Sciatic nerve (tissue), 2 donors: ENCODE data around the gene HUNK. TPM values are rescaled to one million over a fixed set of nuclear protein-coding genes. Genes with fewer than 3 reads are reported as not detected.

Experiments
- ATAC-seq: fragments of 200-7000 bp; cut with Tn5 transposase; one replicate; pipeline ENCODE4 v1.9.1; 2020; ENCODE audit warnings: mild to moderate bottlenecking, moderate library complexity
- DNase-seq: peaks from one replicate; pipeline ENCODE4 v3.0.0-alpha.2; 2020; ENCODE audit warnings: low spot score
- intact Hi-C: fragments of 100-400 bp; cut with DNase I; formaldehyde crosslinking; loops from one replicate; pipeline ENCODE4 v1.14.2; 2022
- total RNA-seq: library from RNA; stranded (reverse); fragmentation: NEBNext Ultra II Directional; extraction: Animal tissue kit (Norgen Biotek cat#: 25700); gene quantifications from one replicate; pipeline ENCODE4 v1.2.1, GENCODE V29; 2021
- donor health status: DM: no; HTN: no; CAD: no.
- donor health status: DM: no; HTN: no; CAD: no.

HUNK gene
- total RNA-seq, 1 donor from 2014 or later: 0.53 TPM

DNA sequence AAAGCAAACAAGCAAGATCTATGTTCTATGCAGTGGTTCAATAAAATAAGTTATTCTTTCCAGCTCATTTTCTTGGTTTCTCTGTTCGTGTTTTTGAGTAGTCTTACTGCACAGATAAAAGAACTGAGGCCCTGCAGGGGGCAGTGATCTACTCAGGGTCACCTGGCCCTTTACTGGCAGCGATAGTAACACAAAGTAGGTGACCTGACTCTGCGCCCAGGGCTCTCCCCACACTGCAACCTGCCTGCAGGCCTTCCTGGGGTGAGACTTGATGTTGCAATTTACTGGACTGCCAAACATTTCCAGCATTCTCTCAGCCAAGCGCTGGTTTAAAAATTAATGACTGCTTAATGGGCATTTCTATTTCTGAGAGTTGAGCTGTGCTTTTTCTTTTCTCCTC, 110.3 kb downstream of the HUNK start:
- intact Hi-C loops: no loop called here
- ATAC-seq: no peak
- no peak for DNase-seq

- ATAC-seq: no peak
- intact Hi-C loops: no loop called here
- no peak for DNase-seq
Observed at GRCh38 chr21:31983554-31983953, 110.7 kb downstream of the HUNK start.

DNA sequence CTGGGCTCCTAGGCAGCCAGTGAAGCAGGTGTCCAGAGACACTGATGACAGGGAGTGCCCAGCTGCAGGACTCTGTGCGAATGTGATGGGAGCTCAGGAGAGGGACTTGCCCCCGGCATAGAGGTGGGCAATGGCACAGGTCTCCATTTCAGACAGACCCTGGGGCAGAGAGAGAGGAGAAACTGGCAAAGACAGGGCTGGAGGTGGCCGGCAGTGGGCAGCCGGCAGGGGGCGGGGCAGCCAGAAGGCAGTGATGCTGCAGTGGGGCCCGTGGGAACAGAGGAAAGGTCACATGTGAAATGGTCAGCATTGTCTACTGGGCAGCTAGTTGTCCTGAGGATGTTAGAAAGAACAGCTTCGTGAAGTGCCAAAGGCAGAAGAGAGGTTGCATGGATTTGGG, 112.6 kb downstream of the HUNK start:
- intact Hi-C loops: no loop called here
- no peak for ATAC-seq
- DNase-seq: no peak

- DNase-seq (no peak), ATAC-seq (no peak)
- intact Hi-C loops: no loop called here
Observed at GRCh38 chr21:31986035-31986856, 113.4 kb downstream of the HUNK start.

DNA sequence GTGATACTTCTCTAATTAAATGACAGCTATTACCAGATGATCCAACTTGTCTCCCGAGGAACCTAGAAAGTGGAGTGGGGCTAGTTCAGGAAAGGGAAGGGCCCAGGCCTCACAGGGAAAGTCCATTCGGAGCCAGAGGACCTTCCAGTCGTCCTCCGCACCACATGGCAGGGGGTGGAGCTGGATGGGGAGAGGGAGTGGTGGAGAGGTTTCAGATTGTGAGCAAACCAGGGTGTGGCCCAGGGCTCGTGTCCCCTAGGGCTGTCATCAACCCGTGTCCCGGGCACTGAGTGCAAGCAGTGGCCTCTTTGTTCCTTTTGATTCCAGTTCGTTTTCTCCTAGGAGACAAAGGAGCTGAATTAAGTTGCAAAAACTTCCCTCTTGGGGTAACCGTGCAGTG, 114.9 kb downstream of the HUNK start:
- intact Hi-C loops: no loop called here
- ATAC-seq: no peak
- DNase-seq: no peak

- intact Hi-C loops: no loop called here
- DNase-seq: no peak
- ATAC-seq: no peak
Observed at GRCh38 chr21:31988492-31989290, 115.9 kb downstream of the HUNK start.

GRCh38 chr21:31991356-31992331, 118.8 kb downstream of the HUNK start:
- intact Hi-C loops: no loop called here
- ATAC-seq (no peak), DNase-seq (no peak)

- ATAC-seq (no peak), DNase-seq (no peak)
- intact Hi-C loops: no loop called here
Observed at GRCh38 chr21:31992391-31992790, 119.6 kb downstream of the HUNK start.

- no peak for ATAC-seq
- intact Hi-C loops: no loop called here
- no peak for DNase-seq
Observed at GRCh38 chr21:31993826-31994825, 121.3 kb downstream of the HUNK start.

- ATAC-seq: no peak
- no peak for DNase-seq
- intact Hi-C loops: no loop called here
Observed at GRCh38 chr21:31997191-31997590, 124.4 kb downstream of the HUNK start.

DNA sequence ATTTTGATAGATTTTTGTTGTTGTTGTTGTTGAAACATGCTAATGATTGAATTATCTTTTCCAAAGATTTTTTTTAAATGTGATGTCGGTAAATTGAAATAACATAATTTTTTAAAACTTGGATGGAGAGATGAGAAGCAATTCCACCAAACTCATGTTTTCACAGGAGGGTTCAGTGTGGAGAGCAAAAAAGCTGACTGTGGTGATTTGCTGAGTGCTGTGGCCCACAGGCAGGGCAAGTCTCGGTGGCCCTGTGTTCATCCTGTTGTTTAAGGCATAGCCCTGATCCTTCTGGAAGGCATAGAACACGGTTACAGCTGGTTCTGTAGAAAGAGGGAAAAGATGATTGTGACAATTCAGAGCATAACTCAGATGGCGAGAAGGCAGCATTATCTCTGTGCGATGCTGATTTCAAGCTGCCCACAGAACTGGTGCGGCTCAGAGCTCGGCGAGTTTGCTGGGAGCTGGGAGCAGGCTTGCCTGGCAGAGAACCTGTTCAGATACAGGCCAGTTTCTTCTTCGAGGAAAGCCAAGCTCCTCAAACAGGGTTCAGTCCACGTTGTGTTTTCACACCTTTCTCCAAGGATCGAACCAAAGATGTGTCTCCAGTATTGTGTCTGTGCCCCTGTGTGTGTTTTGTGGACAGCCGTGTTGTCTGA, 127.1 kb downstream of the HUNK start:
- DNase-seq: no peak
- no peak for ATAC-seq
- intact Hi-C loops: no loop called here

GRCh38 chr21:32001390-32001789, 128.6 kb downstream of the HUNK start:
- intact Hi-C loops: no loop called here
- DNase-seq: no peak
- no peak for ATAC-seq

GRCh38 chr21:32003411-32003810, 130.6 kb downstream of the HUNK start:
- ATAC-seq: no peak
- intact Hi-C loops: no loop called here
- DNase-seq: no peak

GRCh38 chr21:32004291-32004690, 131.5 kb downstream of the HUNK start:
- ATAC-seq (no peak), DNase-seq (no peak)
- intact Hi-C loops: no loop called here

- intact Hi-C loops: no loop called here
- ATAC-seq (no peak), DNase-seq (no peak)
Observed at GRCh38 chr21:32007456-32007855, 134.6 kb downstream of the HUNK start.

DNA sequence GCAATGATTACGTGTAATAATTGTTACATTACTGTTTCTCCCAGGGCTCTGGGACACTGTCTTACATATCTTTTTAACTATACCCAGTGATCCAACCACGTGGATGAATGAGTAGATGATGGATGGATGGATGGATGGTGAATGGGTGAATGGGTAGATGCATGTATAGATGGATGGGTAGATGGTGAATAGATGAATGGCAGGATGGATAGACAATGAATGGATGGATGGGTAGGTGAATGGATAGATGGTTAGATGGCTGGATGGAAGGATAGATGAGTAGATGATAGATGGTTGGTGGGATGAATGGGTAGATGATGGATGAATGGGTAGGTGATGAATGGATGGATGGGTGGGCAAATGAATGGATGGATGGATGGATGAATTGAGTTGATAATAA, 135.9 kb downstream of the HUNK start:
- DNase-seq (no peak), ATAC-seq (no peak)
- intact Hi-C loops: no loop called here

DNA sequence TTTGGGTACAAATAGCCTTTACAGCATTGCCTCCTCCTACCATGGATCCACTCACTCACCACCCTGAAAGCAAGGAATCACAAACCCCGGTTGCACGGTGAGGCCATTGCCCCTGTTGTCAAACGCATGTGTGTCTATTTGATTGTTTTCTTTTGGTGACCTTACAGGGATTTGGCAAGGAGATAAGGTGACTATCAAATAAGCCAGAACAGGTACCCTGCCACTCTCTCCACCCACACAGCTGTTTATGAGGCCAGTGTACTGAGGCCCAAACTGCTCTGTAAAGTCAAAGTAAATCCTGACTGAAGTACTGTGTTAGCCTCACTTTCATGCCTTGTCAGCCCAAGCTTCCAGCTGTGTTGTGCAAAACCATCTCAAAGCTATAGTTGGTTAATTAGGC, 136.4 kb downstream of the HUNK start:
- intact Hi-C loops: no loop called here
- ATAC-seq: no peak
- no peak for DNase-seq
